Stimulated activated CD8-positive, alpha-beta memory T cell treated with anti-CD3 and anti-CD28 coated beads, Interleukin-7, amount 100 ng/mL, for 1 hour (primary cell): ENCODE measurements around the gene LSM8.
"Not testable (repeated sequence)": the region's sequence is repeated elsewhere in the genome, so short reads cannot be mapped to it uniquely, and the experiment has no call there.

Experiments
- DNase-seq, 2 donors: peaks; one replicate each; pipeline ENCODE4 v3.0.0-alpha.2; 2020; ENCODE audit warnings: low read depth in 2 of 2

The LSM8 gene

DNA sequence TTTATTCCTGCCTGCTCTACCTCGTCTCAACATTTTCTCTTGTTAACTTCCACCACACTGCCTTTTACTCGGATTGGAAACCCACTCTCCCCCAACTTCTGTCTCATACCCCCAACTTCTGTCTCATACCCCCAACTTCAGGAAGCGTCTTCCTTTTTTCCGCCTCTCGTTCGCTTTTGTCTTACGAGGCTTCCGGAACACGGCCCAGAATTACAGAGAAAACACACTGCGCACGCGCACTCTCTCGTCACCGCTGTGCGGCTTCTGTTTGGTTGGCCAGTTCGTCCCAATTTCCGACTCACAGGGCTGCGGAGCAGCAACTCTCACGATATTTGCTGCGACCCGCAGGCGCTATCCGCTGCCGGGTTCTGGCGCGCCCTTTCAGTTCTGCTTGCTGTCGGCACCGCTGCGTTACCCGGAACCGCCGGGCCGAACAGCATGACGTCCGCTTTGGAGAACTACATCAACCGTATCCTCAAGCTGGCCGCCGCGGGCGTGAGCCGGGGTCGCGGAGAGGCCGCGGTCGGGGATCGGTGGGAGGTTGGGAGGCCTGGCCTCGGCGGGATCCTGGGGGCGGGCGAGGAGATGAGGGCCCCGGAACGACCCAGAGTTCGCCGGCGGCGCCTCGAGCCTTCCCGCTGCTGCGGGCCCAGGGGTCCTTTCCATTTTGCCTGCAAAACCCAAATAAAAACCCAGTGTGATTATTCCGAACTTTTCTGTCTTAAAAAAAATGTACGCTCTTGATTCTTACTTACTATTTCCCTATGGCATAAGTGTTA, at the start of gene LSM8:
Gene LSM8 (plus strand): TSS at position 379 of the 779 bp plus-strand sequence. CDS start 60 bp downstream, at position 439.
- peak; percentile 95 to 96 for DNase-seq

DNA sequence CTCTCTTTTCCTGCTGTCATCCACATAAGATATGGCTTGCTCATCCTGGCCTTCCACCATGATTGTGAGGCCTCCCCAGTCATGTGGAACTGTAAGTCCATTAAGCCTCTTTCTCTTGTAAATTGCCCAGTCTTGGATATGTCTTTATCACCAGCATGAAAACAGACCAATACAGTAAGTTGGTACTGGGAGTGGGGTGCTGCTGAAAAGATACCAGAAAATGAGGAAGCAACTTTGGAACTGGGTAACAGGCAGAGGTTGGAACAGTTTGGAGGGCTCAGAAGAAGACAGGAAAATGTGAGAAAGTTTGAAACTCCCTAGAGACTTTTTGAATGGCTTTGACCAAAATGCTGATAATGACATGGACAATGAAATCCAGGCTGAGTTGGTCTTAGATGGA, 49.5 kb upstream of the LSM8 start:
- DNase-seq, result not testable (repeated sequence)

DNA sequence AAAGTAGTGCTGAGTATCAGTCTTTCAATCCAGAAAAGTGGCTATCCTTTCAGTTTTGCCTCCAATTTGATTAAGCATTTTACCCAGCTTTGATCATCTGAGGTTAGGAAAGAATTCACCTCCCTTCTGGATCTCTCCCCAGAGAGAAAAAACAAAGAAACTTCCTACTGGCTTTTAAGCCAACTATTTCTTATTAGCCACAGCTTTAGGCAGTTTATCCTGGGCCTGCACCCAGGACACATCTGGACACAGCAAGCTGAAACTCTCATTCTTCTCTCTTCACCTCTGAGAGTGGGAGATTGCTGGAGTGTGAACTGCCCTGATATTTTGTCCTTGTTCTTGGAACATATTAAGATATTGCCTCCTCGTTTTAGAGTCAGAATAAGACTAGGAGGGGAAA, 43.5 kb upstream of the LSM8 start:
- no peak for DNase-seq

DNA sequence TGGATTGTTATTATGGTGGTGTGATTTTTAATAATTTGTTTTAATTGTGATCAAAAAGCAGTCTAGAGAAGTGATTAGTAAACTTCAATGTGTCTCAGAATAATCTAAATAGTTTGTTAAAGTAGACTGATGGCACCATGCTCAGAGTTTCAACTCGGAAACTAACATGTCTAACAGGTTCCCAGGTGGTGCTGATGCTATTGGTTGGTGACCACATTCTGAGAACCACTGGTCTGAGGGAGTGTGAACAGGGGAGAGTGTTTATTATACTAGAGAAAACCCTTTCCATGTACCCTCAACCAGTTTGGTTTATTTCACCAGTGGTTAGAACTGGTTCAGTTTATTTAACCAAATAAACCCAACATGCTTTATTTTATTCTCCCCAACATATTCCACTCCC, 42.0 kb upstream of the LSM8 start:
- DNase-seq, result no peak

DNA sequence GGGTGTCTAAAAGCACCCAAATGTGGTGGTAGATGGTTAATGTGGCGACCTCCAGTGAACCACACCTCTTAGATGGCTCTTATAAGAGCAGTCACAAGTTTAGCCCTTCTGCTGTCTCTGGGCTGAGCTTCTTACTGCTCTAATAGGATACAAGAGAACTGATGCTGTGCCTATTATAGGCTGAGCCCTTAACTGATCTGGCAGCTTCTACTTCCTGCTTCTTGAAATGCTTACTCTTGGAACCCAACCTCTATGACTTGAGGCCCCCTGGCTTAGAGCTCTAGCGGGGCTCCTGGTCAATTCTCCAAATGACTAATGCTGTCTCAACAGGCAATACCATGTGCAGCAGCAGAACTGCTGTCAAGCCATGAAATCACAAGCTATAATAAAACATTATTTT, 35.0 kb upstream of the LSM8 start:
- no peak for DNase-seq

DNA sequence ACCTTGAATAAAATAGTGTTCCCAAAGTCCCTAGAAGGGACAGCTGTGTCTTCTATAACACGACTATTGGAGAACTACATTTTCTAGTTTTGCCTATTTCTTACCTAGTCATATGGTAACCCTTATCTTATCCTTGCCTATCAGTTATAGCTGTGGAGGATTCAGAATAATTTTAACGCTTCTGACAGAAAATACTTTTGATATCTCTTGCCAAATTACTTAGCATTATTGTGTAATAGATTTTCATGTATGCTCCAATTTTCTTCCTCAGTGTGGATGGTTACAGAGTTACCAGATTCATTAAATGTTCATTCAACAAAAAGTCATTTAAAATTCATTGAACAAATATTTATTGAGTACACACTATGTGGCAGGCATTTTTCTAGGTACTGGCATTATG, 34.6 kb upstream of the LSM8 start:
- no peak for DNase-seq

DNA sequence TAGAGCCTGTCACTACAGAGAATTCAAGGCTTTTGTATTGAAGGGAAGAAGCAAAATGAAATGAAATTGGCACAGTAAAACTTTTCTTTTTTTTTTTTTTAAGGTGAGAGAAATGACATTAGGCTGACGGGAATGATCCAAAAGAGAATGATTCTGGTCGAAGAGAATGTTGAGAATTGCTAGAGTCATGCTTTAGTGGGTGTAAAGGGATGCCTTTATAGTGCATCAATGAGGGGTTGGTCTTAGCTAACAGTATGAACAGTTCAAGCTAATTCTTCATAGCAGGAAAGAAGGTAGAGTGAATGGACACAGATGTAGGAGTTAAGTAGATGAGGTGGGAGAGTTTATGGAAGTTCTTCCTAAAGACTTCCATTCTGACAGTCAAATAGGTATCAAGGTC, 32.3 kb upstream of the LSM8 start:
- no peak for DNase-seq

DNA sequence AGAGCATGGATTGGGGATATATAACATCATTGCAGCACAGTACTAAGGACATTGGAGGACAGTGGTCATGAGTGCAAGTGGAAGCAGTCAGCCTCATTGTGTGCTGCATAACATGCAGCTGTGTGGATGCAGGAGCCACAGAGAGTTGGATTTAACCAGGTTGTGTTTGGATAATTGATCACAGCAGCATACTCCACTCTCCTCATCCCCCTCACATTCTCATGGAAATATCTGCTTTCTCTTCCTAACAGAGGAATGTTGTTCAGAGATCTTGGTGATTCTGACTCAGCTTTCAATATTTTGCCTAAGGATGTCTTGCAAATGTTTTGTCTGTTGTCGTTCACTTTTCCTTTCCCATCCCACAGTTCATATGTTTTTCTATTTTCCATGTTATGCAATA, 31.8 kb upstream of the LSM8 start:
- DNase-seq, result no peak

DNA sequence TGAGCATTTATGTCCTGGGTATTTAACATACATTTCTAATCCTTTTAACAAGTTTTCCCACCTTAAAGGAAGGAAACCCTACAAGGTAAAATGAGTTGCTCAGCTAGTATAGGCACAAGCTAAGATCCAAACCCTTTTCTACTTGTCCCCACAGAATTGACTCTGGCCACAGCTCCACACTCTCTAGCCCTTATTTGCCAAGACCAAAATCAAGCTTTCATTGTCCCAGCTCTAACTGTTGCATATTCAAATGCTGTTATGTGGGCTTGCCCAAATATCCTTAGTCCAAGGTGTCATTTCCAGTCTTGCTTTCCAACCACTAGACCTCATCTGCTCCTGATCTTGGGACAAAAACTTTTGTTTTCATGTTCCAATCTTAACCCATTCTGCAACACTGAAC, 31.3 kb upstream of the LSM8 start:
- no peak for DNase-seq

DNA sequence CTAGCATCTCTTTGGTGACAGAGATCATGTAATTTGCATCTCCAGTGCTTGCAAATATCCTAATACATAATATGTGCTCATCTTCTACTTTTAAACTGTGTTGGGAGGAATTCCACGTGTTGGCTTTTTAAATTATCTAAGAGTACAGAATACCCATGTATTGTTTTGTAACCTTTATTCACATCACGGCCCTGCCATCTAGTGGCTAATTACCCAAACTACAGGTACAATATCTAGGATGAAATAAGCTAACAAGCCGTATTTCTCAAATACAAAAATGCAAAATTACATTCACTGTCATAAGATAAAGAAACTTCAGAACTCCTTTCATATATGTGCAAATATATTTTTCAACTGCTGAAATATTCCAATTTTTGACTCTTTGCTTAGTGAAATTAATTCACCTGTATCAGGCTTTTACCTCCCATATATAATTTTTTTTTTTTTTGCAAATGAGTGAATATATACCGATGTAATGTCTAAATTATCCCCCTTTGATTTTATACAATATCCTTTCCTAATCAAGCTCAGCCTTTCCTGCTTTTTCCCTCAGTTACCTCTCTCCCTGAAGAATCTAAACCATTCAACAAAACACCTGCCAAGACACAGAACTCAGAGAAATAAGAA, 30.3 kb upstream of the LSM8 start:
- no peak for DNase-seq

DNA sequence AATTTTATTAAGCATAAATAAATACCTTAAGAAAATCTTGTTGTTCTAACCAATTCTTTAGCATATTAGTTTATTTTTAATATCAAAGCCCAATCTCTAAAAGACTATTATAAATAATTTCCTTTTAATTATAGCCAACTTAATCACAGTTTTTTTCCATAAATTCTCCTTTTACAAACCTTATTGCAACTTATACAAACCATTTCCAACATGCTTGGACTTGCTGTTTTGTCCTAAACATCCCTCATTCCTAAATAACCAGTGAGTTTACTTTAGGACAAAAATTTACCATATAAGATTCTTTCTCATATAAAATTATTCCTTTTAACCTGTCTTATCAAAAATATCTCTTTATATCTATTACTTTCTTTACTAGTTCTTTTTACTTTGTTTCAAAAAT, 25.2 kb upstream of the LSM8 start:
- DNase-seq, result no peak

DNA sequence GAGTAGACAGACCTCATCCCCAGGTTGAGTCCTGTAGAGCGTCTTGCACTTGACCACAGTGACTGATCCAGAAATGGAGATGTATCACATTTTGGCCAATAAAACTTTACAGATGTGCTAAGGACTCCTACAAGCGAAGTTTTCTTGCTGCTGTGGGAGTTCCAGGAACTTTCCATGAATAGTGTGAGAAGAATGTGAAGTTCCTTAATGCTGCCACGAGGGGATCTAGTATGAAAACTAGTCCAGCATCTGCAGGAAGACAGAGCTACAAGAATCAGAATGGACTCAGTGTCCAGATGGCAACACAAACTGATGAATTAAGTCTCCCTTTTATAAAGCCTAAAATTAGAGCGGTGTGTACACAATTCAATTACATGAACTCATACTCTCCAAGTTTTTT, 14.8 kb upstream of the LSM8 start:
- no peak for DNase-seq

DNA sequence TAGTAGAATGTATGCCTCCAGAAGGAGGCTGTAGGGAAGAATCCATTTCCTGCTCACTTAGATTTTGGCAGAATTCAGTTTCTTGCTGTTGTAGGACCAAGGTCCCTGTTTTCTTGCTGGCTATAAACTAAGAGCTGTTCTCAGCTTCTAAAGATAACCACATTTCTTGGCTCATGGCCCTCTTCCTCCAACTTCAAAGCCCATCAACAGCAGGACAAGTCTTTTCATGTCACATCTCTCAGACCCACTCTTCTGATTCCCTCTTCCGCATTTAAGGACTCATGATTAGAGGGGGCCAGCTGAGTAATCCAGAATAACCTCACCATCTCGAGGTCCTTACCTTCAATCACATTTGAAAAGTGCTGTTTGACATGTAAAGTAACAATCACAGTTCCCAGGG, 8.2 kb upstream of the LSM8 start:
- DNase-seq, result no peak

DNA sequence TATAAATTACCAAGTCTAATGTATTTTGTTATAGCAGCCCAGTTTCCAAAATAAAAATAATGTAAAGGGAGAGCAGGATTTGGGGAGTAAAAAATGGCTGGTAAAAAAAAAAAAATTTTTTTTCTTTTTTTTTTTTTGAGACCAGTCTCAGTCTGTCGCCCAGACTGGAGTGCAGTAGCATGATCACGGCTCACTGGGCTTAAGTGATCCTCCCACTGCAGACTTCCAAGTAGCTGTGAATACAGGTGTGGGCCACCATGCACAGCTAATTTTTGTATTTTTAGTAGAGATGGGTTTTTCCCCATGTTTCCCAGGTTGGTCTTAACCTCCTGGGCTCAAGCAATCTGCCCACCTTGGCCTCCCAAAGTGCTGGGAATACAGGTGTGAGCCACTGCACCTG, 4.8 kb upstream of the LSM8 start:
- DNase-seq, result no peak

DNA sequence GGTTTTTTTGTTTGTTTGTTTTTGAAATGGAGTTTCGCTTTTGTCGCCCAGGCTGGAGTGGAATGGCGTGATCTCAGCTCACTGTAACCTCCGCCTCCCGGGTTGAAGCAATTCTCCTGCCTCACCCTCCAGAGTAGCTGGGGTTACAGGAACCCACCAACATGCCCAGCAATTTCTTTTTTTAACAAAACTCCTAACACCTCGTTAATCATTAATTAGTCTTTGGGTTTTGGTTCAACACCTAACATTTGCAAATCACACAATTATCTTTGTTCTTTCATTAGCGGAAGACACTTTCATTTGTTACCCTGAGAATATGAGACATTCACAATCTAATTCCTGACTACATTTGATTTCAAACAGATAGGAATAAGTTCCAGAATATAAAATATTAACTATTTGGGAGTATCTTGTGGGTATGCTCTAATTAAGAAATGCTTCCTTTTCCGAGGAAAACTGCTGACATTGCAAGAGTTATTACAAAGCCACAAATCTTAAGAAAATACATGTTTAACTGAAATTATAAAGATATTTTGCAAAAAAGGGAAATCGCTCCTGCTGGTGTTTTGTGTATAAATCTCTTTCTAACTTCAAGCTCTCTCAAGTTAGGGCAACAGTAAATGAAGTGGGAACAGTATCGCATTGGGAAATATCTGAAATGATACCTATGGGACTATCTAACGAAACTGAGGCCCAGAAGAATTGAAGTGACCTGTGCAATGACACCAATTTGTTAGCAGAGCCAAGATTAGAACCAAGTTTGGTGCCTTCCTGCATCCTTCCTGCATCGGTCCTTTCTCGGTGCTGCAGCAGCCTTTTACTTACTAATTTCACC, 1.2 kb upstream of the LSM8 start:
- no peak for DNase-seq

DNA sequence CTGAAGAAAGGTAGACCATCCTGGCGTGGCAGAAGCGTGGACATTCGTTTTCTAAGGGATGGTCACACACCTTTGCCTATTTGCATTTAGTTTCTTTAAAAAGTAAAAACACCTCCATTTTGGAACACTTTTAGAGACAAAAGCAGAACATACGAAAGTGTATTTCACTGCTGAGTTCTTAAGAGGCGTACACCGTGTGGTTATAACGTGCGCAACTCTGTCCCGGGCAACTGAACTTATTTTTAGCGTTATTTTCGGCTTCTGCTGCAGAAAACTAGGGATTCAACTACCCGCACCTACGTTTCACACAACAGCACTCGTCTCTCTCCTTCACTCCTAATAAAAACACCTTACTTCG, 557 bp upstream of the LSM8 start:
- DNase-seq, result no peak

DNA sequence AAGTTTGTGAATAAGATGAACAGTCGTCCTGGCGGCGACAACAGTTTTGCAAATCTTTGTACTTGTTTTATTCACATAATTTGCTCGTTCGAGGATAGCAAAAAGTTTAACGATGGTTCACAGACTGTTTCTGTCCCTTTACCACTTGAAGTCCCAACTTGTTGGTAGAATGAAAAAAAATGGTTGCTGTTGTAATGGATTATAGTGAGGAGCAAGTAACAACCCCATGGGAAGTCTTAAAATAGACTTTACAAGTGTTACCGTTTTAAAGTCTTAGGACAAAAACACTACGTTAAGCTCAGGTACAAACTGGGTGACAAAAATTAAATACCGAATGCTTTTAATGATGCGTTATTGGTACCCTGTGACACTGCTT, 589 bp downstream of the LSM8 start:
- no peak for DNase-seq

DNA sequence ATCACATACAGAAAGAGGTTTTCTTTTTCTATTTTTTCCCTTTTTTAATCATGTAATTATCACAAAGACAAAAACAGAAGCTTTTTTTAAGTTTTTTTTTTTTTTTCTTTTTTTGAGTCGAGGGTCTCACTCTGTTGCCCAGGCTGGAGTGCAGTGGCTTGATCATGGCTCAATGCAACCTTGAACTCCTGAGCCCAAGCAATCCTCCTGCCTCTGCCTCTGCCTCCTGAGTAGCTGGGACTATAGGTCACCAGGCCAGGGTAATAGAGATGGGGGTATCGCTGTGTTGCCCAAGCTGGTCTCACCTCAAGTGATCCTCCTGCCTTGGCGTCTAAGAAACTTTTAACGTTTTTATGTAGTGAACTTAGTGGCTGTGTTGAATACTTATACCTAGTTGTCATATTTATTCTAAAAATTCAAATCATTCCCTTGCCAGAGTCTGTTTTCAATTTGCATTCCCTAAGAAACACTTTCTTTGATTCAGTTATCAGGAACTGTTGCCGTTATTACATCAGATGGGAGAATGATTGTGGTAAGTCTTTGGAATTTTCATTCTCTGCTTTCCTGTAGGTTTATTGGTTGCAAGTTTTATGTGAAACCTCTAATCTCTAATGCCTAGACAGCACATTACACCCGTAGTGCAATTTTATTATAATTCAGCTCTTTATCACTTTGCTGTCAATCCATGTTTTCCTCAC, 1.3 kb downstream of the LSM8 start:
- no peak for DNase-seq

DNA sequence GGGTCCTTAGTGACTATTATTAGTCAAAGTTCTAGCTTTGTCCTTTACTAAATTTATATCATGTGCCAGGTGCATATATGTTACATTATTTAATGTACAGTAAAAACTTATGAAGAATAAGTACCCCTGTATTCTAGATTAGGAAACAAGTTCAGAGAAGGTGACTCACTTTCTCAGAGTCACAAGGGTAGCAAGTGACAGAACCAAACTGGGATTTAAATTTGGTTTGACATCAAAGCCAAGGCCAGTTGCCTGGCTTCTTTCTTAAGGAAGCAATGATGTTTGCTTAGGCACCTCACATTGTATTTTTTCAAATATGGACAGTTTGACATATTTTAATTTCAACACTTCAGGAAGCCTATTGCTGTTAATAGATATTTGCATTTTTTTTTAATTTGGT, 2.5 kb downstream of the LSM8 start:
- DNase-seq, result no peak

DNA sequence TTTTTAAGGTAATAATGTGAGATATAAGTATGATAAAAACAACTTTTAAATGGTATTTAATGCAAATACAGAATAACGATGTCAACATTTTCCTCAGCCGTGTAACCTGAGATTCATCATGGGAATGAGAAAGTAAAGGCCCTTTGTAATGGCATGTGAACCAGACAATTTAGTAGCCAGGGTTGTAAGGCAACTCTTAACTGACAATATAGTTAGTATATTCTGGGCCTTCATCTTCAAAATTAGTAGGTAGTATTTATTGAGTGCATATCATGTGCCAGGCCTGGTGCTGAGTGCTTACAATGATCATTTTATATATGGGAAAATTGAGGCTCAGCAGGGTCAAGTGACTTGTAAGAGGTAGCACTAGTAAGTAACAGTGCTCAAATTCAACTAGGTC, 10.6 kb downstream of the LSM8 start:
- DNase-seq, result no peak

DNA sequence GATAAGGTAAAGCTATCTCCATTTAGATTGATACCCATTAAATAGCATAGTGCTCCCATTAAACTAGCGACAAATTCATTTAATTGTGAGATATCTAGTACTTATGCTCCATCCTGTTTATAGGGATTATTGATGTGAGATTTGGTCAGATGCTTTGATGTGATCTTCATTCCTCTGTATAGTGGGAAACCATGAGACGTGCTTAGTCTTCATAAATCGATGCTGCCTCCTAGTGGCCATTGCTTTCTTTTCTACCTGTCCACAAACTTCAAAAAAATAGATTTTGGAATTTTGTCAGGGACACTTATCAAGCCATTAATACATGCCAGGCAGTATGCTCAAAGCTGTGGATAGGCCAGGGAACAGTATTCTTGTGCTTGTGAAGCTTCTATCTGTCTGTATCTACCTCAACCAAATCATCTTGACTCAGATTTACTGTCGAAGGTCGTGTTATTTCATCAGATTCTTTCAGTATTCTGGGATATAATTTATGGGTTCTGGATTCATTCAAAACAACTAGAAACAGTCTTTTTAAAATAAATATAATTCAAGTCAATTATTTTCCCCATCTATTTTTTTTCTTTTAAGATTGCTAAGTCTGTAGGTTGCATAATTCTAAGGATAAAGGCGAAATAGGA, 12.0 kb downstream of the LSM8 start:
- no peak for DNase-seq

DNA sequence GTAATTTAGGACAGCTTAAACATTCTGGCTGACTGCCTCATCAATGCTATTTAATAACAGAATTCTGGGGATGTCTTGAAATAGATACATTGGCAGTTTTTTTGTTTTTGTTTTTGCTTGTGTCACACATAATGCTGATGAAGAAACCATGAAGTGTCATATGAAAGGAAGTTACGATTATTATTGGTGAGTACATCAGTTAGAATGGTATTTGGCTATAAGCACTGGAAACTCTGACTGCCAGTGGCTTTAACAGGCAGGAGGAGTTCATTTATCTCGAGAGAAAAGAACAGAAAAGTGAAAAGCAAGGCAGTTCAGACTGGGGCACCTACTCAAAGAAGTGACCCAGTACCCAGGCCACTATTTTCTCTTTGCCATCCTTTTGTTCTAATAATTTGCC, 18.1 kb downstream of the LSM8 start:
- no peak for DNase-seq
